ENCODE data around the gene KCNK18.

DNA sequence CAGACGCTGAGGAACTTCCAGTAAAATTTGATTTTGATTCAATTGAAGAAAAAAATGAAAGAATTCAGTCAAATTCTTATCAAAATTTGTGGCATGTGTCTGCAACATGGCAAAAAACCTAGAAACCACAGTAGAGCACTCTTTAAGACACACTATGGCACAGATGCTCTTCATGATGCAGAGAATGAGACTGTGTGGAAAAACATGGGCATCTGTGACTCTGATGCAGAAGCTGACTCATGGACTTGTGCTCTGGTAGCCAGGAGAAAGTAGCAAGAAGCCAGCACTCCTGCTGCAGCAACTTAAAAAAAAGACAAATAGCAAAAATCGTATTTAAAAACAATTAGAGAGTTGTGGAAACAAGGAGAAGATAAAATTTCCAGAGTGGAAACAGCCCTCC lies 8.9 kb upstream of the KCNK18 start:
- TF ChIP-seq, protein P1, sequence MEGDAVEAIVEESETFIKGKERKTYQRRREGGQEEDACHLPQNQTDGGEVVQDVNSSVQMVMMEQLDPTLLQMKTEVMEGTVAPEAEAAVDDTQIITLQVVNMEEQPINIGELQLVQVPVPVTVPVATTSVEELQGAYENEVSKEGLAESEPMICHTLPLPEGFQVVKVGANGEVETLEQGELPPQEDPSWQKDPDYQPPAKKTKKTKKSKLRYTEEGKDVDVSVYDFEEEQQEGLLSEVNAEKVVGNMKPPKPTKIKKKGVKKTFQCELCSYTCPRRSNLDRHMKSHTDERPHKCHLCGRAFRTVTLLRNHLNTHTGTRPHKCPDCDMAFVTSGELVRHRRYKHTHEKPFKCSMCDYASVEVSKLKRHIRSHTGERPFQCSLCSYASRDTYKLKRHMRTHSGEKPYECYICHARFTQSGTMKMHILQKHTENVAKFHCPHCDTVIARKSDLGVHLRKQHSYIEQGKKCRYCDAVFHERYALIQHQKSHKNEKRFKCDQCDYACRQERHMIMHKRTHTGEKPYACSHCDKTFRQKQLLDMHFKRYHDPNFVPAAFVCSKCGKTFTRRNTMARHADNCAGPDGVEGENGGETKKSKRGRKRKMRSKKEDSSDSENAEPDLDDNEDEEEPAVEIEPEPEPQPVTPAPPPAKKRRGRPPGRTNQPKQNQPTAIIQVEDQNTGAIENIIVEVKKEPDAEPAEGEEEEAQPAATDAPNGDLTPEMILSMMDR (IDR thresholded peaks at IDR 0.05) = no peak
- TF ChIP-seq POLR2A (IDR thresholded peaks at IDR 0.05) = no peak
